Skeletal muscle tissue (tissue), 4 donors: ENCODE results near the gene GLIS1. TPM values are rescaled to one million over a fixed set of nuclear protein-coding genes. Genes with fewer than 3 reads are reported as not detected.

Experiments
- H3K27ac ChIP-seq: one replicate; pipeline ENCODE4 v1.7.0; 2013; ENCODE audit warnings: mild to moderate bottlenecking, low read depth, low read length, inconsistent platforms
- H3K27me3 ChIP-seq, 3 donors: one replicate each; pipeline ENCODE4 v1.7.0; 2013; ENCODE audit warnings: low read length in 3 of 3; ENCODE audit not compliant: control insufficient read depth in 3 of 3, insufficient read depth in 3 of 3
- H3K36me3 ChIP-seq, 3 donors: one replicate each; pipeline ENCODE4 v1.7.0; 2013; ENCODE audit warnings: low read length in 3 of 3; ENCODE audit not compliant: control insufficient read depth in 3 of 3, insufficient read depth in 3 of 3
- H3K4me1 ChIP-seq, 3 donors: one replicate each; pipeline ENCODE4 v1.7.0; 2013; ENCODE audit warnings: low read length in 3 of 3, mild to moderate bottlenecking in 3 of 3; ENCODE audit not compliant: control insufficient read depth in 3 of 3, insufficient read depth in 3 of 3
- H3K4me3 ChIP-seq, 3 donors: one replicate each; pipeline ENCODE4 v1.7.0; 2013; ENCODE audit warnings: low read length in 3 of 3
- H3K9ac ChIP-seq, 3 donors: one replicate each; pipeline ENCODE4 v1.7.0; 2013; ENCODE audit warnings: low read length in 3 of 3, mild to moderate bottlenecking in 3 of 3, moderate library complexity in 2 of 3, low read depth in 1 of 3
- H3K9me3 ChIP-seq, 3 donors: one replicate each; pipeline ENCODE4 v1.7.0; 2013; ENCODE audit warnings: low read length in 3 of 3; ENCODE audit not compliant: control insufficient read depth in 3 of 3
- total RNA-seq: library from RNA; depleted of rRNA; stranded (reverse); fragments of >200 nt; gene quantifications from one replicate; pipeline ENCODE4 v1.2.3, GENCODE V29; 2014
- donor health status: Osteomylitis.

Gene GLIS1
- total RNA-seq, 1 donor from 2014 or later, result not detected

DNA sequence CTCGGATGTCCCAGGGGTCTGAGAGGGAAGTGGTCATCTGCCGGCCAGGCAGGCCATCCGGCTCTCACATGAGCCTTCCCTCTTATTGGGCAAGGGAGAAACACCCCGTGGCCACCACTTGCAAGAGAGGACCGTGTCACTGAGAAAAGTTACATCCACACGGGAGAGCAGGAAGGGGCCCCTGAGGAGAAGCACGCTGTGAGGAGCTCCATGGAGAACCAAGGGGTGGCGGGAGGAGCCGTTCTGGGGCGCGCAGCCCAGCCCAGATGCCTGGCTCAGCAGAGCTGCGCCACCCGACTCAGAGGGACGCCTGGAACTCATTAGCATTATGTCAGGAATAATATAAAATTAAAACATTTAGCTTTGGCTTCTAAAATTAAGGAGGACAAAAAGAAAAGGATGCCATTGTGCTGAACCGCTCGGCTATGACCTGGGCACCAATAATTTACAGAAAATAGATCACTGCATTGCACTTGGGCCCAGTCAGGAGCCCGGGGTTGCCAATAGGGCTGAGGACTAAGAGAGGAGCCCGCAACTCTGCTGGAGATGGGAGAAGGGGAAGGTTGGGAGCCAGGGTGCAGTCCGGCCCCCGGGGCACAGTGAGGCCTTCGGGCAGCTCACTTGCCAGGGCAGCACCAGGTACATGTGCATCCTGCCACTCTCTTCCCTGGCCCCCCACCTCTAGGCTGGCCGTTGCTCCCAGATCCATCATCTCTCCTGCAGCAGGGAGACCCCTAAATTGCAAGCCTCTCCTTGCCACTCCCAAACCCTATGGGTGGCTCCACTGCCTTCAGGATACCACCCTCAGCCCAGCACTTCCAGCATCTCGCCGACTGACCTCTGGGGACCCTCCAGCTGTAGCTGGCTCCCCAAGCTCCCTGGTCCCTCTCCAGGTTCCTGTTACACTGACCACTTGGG lies 194.9 kb downstream of the GLIS1 start:
- H3K9me3 ChIP-seq, result no peaks in the 10 kb centered on the region
- peaks cover 20 to 41% (median 32%) of the 10 kb centered on the region in 3 donors for H3K4me1 ChIP-seq
- H3K4me3 ChIP-seq, result no peak overlapping the region
- no peaks in the 10 kb centered on the region for H3K36me3 ChIP-seq
- H3K27ac ChIP-seq, result no peak overlapping the region
- no peak overlapping the region for H3K9ac ChIP-seq
- H3K27me3 ChIP-seq, result no peaks in the 10 kb centered on the region

DNA sequence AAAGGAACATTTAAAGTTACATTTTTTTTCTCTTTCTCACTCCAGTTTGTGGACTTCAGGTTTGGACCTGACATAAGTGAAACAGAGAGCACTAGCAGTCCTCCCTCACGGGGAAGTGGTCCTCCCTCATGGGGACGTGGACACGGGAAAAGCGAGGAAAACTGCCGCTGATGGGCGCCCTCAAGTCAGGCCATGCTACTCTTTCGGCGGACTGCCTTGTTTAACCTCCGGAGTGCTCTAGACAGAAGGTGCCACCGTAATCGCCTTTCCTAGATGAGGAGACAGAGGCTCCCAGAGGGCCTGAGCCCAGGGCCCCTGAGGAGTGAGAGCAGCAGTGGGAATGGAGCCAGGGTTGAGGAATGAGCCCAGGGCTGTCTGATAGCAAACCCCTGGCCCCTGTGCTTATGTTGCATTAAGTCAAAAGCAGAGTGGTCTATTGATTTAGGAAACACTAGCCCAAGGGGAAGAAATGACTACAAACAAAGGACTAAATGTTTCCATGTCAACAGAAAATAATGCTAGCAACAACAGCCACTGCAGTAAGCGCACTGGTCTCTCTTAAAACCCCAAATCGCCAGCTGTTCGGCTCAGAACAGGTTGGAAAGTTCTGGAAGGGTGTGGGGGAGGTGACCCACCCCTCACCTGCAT lies 195.7 kb downstream of the GLIS1 start:
- H3K36me3 ChIP-seq, result no peaks in the 10 kb centered on the region
- peaks cover 20 to 41% (median 32%) of the 10 kb centered on the region in 3 donors for H3K4me1 ChIP-seq
- H3K27ac ChIP-seq, result no peak overlapping the region
- H3K4me3 ChIP-seq, result no peak overlapping the region
- peaks cover 0 to 2% (median 0%) of the 10 kb centered on the region in 3 donors for H3K27me3 ChIP-seq
- H3K9me3 ChIP-seq, result no peaks in the 10 kb centered on the region
- H3K9ac ChIP-seq, result no peak overlapping the region

DNA sequence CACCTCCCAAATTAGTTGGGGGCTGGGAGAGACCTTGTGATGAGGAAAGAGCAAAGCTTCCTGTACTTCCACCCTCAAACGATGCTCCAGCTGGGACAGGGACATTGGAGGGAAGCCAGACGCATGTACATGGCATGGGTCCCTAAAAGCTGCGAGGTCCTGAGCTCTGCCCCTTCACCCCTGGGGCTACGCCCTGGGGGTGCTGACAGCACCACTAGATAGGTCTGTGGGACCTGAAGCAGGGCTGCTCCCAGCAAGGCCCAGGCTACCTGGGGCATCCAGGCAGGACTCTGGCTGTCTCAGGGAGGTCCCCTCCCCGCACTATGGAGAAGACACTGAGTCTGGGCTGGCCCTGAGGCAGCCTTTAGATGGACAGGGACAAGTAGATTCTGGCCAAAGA lies 196.4 kb downstream of the GLIS1 start:
- peak overlapping the region; percentile 76 for H3K27ac ChIP-seq
- no peaks in the 10 kb centered on the region for H3K9me3 ChIP-seq
- H3K27me3 ChIP-seq, result peaks cover 0 to 2% (median 0%) of the 10 kb centered on the region in 3 donors
- peaks cover 20 to 41% (median 32%) of the 10 kb centered on the region in 3 donors for H3K4me1 ChIP-seq
- H3K9ac ChIP-seq, result no peak overlapping the region
- no peaks in the 10 kb centered on the region for H3K36me3 ChIP-seq
- H3K4me3 ChIP-seq, result no peak overlapping the region

DNA sequence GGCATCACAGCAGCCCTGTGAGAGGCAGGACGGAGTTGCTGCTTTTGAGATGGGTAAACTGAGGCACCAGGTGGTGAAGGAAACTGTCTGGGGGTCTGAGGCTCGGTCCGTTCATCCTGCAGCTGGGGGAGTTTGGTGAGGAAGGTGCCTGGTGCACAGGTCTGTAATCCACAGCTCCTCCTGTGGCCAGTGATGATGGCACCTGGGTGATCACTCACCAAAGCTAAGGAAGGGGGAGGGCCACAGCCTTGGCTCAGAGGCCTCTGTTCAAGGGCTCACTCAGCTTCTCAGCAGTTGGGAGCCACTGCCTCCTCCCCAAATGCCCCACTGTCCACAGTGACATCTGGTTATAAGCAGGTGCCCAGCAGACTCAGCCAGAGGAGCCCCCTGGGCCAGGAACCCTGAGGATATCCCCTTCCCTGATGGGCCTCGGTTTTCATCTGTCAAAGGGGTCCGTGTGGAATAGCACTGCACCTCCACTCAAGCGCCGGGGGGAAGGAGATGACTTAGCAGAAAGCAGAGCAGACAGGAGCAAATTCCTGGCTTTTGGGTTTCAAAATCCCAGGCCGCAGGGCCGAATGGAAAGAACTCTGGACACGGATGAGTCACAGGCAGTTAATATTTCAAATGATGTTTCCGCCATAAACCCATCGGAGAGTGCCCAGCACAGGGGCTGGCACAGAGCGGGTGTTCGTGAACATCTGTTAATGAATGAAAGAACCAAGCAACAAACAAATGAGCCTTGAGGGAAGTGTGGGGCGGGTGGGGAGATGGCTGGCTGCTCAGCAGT lies 197.0 kb downstream of the GLIS1 start:
- Histone ChIP-seq H3K4me1 (peaks cover 20 to 41% (median 32%) of the 10 kb centered on the region in 3 donors), H3K9me3 (no peaks in the 10 kb centered on the region), H3K36me3 (no peaks in the 10 kb centered on the region), H3K4me3 (no peak overlapping the region), H3K9ac (peak overlapping the region in 1 of 3 donors; percentile 50), H3K27me3 (peaks cover 0 to 2% (median 0%) of the 10 kb centered on the region in 3 donors), H3K27ac (peak overlapping the region; percentile 76)

DNA sequence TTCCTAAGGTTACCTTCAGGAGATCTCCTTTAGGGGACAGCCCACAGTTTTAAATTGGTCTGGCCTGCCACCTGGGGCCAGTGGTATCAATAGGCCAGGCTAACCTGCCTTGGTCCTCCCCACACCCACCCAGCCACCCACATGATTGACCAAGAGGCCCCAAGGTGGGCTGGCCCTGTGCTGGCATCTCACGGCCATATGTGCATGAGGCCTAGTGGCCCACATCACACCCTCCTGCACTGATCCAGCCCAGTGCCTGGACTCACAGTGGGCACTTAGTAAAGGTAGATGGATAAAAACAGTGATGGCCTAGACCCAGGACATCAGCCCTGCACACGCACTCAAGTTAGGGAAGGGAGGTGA lies 197.7 kb downstream of the GLIS1 start:
- Histone ChIP-seq H3K36me3 (no peaks in the 10 kb centered on the region), H3K9ac (no peak overlapping the region), H3K27me3 (peaks cover 0 to 2% (median 0%) of the 10 kb centered on the region in 3 donors), H3K9me3 (no peaks in the 10 kb centered on the region), H3K4me1 (peaks cover 17 to 36% (median 27%) of the 10 kb centered on the region in 3 donors), H3K4me3 (no peak overlapping the region), H3K27ac (no peak overlapping the region)

DNA sequence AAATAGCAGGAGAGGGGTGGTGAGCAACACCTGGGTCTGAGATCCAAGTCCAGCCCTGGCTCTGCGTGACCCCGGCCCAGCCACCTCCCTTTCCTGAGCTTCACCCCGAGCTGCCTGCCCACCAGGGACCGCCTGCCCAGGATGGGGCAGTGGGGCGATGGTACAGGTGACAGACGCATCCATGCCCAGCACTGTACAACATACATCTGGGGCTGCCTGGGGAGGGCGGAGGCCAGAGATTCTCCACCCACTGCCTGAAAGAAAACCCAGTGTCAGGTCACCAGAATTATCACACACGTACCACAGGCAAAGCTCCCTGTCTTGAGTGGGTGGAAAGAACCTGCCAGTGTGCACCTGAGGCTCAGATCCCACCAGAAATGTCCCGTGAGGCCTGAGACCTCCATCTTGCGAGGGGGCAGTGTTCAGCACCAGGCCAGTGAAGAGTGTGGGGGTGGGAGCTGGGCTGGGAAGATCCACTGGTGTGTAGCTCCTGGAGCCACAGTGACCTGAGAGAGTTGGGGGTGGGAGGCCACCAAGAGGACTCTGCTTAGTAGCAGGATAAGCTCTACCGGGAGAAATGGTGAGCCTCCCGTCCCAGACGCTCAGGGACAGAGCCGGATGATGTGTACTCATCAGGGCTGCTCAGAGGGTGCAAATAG lies 198.2 kb downstream of the GLIS1 start:
- H3K9me3 ChIP-seq, result no peaks in the 10 kb centered on the region
- peaks cover 0 to 2% (median 0%) of the 10 kb centered on the region in 3 donors for H3K27me3 ChIP-seq
- peaks cover 13 to 31% (median 22%) of the 10 kb centered on the region in 3 donors for H3K4me1 ChIP-seq
- no peak overlapping the region for H3K4me3 ChIP-seq
- no peaks in the 10 kb centered on the region for H3K36me3 ChIP-seq
- H3K27ac ChIP-seq, result no peak overlapping the region
- H3K9ac ChIP-seq, result no peak overlapping the region

DNA sequence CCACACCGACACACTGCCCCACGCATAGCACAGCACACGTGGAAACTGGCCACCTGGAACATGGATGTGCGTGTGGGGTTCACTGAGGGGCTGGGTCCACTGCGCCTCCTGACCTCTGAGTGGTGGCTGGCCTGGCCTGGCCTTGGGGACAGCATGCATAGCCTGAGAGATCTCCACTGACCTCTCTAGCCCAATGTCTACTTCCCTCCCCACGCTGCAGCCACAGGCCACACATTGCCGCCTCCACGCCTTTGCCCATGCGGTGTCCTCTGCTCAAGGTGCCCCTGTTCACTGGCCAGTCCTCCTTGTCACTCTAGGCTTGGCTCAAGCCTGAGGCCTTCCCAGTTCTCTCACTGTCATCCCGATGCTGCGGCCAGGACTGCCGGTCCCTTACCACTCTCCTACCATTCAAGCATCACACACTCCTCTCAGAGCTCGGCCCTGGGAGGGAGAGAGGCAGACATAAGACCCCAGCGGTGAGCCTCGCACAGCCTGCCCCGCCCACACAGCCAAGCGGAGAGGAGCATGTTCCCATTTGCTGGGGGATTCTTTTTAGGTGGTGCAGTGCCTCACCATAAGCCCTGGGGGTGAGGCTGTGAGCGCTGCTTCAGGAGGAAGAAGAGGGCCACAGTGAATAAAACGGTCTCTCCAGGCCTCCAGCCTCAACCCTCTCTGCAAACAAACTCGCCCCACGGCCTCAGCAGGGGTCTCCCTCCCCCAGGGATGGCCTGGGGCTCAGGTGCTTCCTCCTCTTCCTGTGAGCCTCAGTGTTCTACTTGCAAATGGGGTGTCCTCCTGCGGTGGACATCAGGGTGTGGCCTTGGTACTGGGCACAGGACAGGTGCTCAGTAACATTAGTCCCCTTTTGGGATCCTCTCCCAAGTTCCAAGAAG lies 199.0 kb downstream of the GLIS1 start:
- Histone ChIP-seq H3K27ac (no peak overlapping the region), H3K27me3 (peaks cover 0 to 2% (median 0%) of the 10 kb centered on the region in 3 donors), H3K36me3 (no peaks in the 10 kb centered on the region), H3K4me3 (no peak overlapping the region), H3K9me3 (no peaks in the 10 kb centered on the region), H3K9ac (no peak overlapping the region), H3K4me1 (peaks cover 8 to 23% (median 16%) of the 10 kb centered on the region in 3 donors)

DNA sequence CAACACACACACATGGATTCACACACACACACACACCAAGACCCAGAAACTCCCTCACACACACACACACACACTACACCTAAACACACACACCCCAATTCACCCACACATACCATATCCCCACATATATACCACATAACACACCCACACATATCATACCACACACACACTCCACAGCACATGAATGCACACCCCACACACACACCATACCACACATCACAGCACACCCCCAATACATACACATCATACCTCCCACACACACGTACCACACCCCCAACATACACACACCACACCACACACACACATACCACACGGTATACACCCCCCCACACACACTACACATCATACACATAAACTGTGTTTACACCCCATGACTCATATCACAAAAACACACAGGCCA lies 199.7 kb downstream of the GLIS1 start:
- peaks cover 0 to 2% (median 0%) of the 10 kb centered on the region in 3 donors for H3K27me3 ChIP-seq
- H3K9me3 ChIP-seq, result no peaks in the 10 kb centered on the region
- H3K4me1 ChIP-seq, result peaks cover 8 to 22% (median 15%) of the 10 kb centered on the region in 3 donors
- H3K36me3 ChIP-seq, result no peaks in the 10 kb centered on the region
- no peak overlapping the region for H3K4me3 ChIP-seq
- H3K9ac ChIP-seq, result no peak overlapping the region
- no peak overlapping the region for H3K27ac ChIP-seq

DNA sequence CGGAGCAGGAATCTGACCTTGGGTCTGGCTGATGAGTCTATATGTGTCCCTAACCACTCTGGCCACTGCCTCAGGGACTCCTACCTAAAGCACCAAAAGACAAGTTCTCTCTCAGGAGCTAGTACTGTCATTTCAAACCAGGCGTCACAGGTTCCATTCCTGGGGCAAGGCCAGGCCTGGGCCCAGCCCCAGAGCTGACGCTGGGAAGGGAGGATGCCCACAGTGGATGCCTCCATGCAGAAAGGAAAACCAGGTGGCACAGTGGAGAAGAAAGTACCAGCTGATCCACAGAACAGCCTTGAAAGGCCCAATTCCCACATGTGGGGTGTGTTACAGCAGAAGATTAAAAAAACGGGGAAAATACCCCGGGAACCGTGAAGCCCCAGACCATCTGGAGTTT lies 202.4 kb downstream of the GLIS1 start:
- H3K27me3 ChIP-seq, result peaks cover 0 to 2% (median 0%) of the 10 kb centered on the region in 3 donors
- no peak overlapping the region for H3K9ac ChIP-seq
- H3K4me1 ChIP-seq, result peaks cover 3 to 11% (median 5%) of the 10 kb centered on the region in 3 donors
- no peaks in the 10 kb centered on the region for H3K36me3 ChIP-seq
- no peak overlapping the region for H3K27ac ChIP-seq
- no peak overlapping the region for H3K4me3 ChIP-seq
- no peaks in the 10 kb centered on the region for H3K9me3 ChIP-seq
